G401 (cell line): ENCODE measurements around the gene PODXL. TPM values are rescaled to one million over a fixed set of nuclear protein-coding genes. Genes with fewer than 3 reads are reported as not detected.
A peak's percentile ranks its signal among the peaks of the same experiment; 100 is the strongest.

ENCODE experiments used
- DNase-seq: peaks from one replicate; pipeline ENCODE4 v3.0.0-alpha.2; 2015; ENCODE audit warnings: low spot score
- in situ Hi-C: cut with HindIII; loops from 2 replicates; pipeline ENCODE4 v1.10.0; 2016; ENCODE audit warnings: low sequenced_read_pairs, mixed read lengths
- total RNA-seq: library from RNA; depleted of rRNA; stranded (reverse); fragments of >200 nt; shearing (Covaris generic); gene quantifications from 2 replicates; pipeline ENCODE4 v1.2.3, GENCODE V29; 2014

PODXL gene
- total RNA-seq, 1 experiment from 2014 or later: 0.92 TPM

GRCh38 chr7:131501422-131501821 lies 55.0 kb downstream of the PODXL start:
- in situ Hi-C loops: no loop called here
- DNase-seq: no peak

GRCh38 chr7:131500357-131500756 lies 56.1 kb downstream of the PODXL start:
- DNase-seq: no peak
- in situ Hi-C loops: no loop called here

- DNase-seq: no peak
- in situ Hi-C loops: no loop called here
Observed at GRCh38 chr7:131499801-131500200, 56.6 kb downstream of the PODXL start.

GRCh38 chr7:131498237-131498885 lies 58.1 kb downstream of the PODXL start:
- in situ Hi-C loops: no loop called here
- no peak for DNase-seq

- DNase-seq: no peak
- in situ Hi-C loops: no loop called here
Observed at GRCh38 chr7:131497454-131497853, 59.0 kb downstream of the PODXL start.

GRCh38 chr7:131495669-131496498 lies 60.5 kb downstream of the PODXL start:
- DNase-seq: no peak
- in situ Hi-C loops: no loop called here

GRCh38 chr7:131494182-131494581 lies 62.2 kb downstream of the PODXL start:
- DNase-seq: no peak
- in situ Hi-C loops: no loop called here

- in situ Hi-C loops: no loop called here
- DNase-seq: peak; percentile 25
Observed at GRCh38 chr7:131493581-131493980, 62.8 kb downstream of the PODXL start.

- in situ Hi-C loops: no loop called here
- DNase-seq: no peak
Observed at GRCh38 chr7:131493081-131493480, 63.3 kb downstream of the PODXL start.

GRCh38 chr7:131489881-131490280 lies 66.5 kb downstream of the PODXL start:
- no peak for DNase-seq
- in situ Hi-C loops: no loop called here

- in situ Hi-C loops: no loop called here
- no peak for DNase-seq
Observed at GRCh38 chr7:131489196-131489595, 67.2 kb downstream of the PODXL start.

GRCh38 chr7:131488361-131488760 lies 68.1 kb downstream of the PODXL start:
- in situ Hi-C loops: no loop called here
- DNase-seq: no peak

- DNase-seq: no peak
- in situ Hi-C loops: no loop called here
Observed at GRCh38 chr7:131487217-131487616, 69.2 kb downstream of the PODXL start.

- in situ Hi-C loops: no loop called here
- no peak for DNase-seq
Observed at GRCh38 chr7:131486346-131486745, 70.1 kb downstream of the PODXL start.

GRCh38 chr7:131483586-131483985 lies 72.8 kb downstream of the PODXL start:
- in situ Hi-C loops: no loop called here

GRCh38 chr7:131482800-131483199 lies 73.6 kb downstream of the PODXL start:
- no peak for DNase-seq
- in situ Hi-C loops: no loop called here

More at GRCh38 chr7:131483586-131483985, 72.8 kb downstream of the PODXL start:
- DNase-seq: no peak

- in situ Hi-C loops: no loop called here
- DNase-seq: no peak
Observed at GRCh38 chr7:131480384-131481315, 75.8 kb downstream of the PODXL start.

GRCh38 chr7:131476740-131477139 lies 79.7 kb downstream of the PODXL start:
- in situ Hi-C loops: no loop called here
- DNase-seq: no peak

- in situ Hi-C loops: no loop called here
- DNase-seq: no peak
Observed at GRCh38 chr7:131471250-131472004, 85.0 kb downstream of the PODXL start.
